GM21723 (cell line): ENCODE measurements around the gene ATP10A.
A peak's percentile ranks its signal among the peaks of the same experiment; 100 is the strongest.
"Not testable (repeated sequence)": the region's sequence is repeated elsewhere in the genome, so short reads cannot be mapped to it uniquely, and the experiment has no call there.

ENCODE experiments used
- ATAC-seq: cut with Tn5 transposase; IDR thresholded peaks from one replicate; pipeline ENCODE4 v1.9.1; 2021; ENCODE audit warnings: mild to moderate bottlenecking, moderate library complexity; ENCODE audit not compliant: unreplicated experiment

The ATP10A gene

GRCh38 chr15:25776071-25776746, 86.9 kb downstream of the ATP10A start:
- no peak for ATAC-seq

DNA sequence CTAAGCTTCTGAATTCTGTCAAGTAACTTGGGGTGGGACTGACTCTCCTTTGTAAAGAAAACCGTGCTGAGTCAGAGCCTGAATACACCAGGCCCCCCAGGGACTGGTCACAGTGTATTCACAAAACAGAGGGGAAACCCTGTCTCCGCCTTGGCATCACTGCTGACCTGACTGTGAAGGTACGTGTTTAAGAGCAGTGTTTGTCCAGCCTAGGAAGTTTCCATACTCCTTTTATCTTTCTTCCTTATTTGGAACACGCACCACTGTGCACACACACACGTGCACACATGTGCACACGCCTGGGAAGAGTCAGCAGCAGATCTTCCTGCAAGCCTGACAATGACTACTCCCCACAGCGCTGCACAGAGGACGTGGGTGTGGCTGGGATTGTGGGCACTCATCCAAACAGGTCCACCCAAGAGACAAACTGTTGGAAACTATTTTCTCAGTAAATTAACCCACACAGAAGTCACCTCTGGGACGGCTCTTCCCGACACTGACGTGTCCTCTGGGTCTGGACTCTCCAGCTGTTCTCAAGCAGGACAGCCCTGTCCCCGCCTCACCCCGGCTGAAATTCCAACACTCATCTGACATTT, 87.7 kb downstream of the ATP10A start:
- ATAC-seq, result peak; percentile 77

DNA sequence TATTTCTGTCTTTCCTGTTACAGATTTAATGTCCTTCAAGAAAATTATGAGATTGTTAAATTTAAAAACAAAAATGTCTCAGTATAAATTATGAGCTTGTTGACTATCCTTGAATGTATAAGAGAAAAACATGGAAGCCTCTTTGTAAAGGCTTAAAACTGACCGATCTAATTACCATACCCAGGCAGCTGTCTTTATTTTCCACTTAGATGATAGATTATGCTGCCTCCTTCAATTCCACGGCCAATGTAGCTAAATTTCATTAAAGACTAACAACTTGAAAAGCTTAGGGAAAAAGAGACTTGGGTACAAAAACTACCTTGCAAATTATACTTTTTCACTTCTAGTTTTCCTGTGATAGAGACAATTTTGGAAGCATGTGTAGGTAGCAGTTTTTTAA, 88.3 kb downstream of the ATP10A start:
- no peak for ATAC-seq

DNA sequence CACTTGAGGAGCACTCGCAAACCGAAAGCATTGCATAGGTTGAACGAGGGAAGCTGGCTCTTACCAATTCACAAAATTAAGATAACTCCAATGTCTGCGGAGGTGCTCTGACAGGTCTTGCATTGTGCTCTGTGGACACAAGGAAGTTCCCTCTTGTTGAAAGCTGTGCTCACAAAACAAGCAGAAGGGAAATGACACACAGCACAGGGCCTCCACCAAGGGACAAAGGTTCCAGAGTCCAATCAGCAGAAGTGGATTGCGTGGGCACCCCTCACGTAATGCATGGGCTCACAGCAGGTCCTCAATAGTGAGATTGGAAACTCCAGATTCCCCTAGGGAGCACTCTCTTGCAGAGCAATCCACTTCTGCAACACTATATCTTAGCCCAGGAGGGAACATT, 89.9 kb downstream of the ATP10A start:
- no peak for ATAC-seq

- ATAC-seq, result no peak
Measured at GRCh38 chr15:25772500-25772899, 90.6 kb downstream of the ATP10A start.

GRCh38 chr15:25771736-25772135, 91.4 kb downstream of the ATP10A start:
- not testable (repeated sequence) for ATAC-seq

DNA sequence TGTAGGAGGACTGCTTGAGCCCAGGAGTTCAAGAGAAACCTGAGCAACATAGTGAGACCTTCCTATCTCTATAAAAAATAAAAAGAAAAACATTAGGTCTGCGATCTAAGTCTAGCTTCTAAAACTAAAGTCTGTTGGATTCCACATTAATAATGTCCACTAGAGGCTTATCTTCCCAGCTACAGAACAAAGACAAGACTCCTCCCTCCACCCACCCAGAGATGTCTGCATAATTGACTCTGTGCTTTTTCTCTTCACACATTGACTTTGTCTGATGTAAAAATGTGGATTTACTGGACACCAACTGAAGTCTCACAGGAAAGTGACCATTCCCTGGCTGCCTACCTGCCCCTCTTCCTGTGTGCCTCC, 91.8 kb downstream of the ATP10A start:
- ATAC-seq, result no peak

DNA sequence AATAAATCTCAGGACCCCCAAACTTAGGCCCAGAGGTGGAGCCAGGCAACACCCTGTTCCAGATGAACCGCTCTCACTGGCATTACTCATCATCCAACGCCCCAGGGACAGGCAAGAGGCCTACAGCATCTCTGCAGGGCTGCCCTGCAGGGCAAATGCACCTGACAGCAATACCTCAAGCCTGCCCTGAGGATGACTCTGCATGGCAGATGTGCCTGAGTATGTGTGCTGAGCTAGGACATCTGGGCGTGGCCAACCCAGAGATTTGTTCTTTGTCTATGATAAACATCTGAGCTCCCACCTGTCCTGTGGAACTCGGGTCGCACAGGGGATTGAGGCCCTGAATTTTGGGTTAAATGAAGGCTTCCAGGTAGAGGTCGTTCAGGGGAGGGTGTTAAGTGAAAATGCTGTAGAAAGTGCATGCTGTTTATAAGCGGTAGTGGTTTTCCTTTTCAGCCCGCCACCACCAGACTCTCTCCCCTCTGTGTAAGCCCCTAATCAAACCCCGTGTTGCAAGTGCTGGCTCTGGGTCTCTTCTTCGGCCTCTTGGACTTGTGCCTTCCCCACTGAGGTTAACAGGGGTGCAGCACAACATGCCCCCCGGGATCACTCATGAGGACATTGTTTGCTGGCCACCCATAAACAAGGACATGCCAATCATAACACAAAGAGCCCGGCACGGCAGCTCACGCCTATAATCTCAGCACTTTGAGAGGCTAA, 92.3 kb downstream of the ATP10A start:
- no peak for ATAC-seq

DNA sequence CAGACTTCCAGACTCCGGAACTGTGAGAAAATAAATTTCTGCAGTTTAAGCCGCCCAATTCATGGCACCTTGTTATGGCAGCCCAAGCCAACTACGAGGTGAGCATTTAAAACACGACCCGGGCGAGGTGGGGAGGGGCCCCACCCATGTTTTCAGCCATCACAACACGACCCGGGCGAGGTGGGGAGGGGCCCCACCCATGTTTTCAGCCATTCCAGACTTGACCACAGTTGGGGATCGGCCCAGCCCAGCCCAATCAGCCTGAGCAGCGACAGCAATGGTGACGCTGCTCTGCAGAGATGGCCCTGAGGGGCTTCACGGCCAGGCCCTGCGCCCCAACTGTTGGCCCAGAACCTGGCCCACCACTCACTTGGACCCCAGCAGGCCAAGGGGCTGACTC, 93.1 kb downstream of the ATP10A start:
- no peak for ATAC-seq

DNA sequence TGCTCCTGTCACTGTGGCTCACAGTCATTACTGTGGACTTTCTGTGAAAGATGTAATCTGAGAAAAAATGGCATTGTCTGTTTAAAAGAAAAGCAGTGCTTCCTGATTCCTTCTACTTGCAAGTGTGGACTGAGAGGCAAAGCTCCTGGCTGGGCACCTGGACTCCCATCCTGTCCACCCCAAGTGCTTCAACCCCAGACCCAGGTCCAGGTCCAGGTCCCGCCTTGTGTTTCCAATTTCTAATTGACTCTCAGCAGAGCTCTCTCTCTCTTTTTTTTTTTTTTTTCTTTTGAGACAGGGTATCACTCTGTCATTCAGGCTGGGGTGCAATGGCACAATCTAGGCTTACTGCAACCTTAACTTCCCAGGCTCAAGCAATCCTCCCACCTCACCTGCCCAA, 94.9 kb downstream of the ATP10A start:
- no peak for ATAC-seq

DNA sequence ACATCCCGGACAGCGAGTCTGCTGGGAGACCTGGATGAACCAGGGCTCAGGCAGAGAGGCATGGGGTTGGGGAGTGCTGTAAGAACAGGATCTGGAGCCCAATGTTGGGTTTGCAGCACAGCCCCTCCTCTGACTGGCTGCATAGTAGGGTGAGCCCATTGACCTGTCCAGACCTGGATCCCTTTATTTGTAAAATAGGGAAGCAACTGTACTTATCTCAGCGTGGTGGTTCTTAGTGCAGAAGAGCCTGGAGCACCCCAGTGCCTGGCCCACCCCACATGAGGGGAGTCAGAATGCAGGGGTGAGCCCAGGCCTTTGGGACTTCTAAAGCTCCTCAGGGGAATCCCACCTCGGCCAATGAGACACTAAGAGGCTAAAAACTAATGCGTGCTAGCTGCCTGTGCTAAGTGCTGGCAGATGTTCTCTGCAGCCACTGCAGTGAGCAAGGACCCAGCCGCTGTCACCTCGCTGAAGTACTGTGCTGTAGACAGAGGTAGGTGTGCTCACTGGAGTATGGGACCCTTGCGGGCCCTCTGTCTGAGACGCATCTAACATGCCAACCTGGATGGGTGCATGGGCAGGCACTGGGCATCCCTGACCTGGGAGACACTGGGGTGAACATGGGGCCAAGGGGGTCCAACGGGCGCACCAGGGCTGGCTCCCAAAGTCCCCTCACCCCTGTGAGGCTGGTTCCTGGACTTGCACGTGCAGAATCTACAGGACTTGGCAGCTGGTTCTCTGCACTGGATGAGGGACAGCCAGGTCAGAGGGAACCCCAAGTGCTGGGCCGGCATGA, 95.6 kb downstream of the ATP10A start:
- ATAC-seq, result no peak

DNA sequence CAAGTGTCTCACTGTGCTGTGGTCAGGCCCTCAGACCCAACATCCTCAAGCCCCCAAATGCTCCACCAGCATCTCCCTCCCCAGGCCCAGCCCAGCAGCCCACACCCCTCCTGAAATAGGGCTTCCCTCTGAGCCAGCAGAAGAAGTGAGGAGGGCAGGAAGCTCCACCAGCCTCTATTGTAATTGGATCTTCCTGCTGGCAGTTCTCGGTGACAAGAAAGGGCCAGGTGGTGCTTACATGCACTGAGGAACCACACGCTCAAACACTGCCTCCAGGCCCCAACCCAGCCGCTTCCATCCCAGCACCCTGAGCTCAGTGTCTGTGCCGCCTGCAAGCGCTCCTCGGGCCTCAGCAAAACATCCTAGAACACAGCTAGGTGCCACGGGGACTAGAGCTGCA, 96.7 kb downstream of the ATP10A start:
- no peak for ATAC-seq

- no peak for ATAC-seq
Measured at GRCh38 chr15:25764980-25765735, 98.0 kb downstream of the ATP10A start.

- no peak for ATAC-seq
Measured at GRCh38 chr15:25763954-25764353, 99.2 kb downstream of the ATP10A start.

- no peak for ATAC-seq
Measured at GRCh38 chr15:25763331-25763751, 99.8 kb downstream of the ATP10A start.

DNA sequence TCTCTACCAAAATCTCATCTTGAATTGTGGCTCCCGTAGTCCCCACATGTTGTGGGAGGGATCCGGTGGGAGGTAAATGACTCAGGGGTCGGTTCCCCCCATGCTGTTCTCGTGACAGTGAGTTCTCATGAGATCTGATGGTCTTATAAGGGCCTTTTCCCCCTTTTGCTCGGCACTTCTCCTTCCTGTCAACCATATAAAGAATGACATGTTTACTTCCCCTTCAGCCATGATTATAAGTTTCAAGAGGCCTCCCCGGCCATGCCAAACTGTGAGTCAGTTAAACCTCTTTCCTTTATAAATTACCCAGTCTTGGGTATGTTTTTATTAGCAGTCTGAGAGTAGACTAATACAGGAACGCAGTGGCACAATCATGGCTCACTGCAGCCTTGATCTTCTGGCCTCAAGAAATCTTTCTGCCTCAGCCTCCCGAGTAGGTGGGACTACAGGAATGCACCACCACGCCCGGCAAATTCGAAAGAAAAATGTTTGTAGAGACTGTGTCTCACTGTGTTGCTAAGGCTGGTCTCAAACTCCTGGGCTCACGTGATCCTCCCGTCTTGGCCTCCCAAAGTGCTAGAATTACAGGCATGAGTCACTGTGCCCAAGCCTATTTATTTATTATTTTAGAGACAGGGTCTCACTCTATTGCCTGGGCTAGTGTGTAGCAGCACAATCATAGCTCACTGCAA, 101.0 kb downstream of the ATP10A start:
- no peak for ATAC-seq

GRCh38 chr15:25759421-25759820, 103.7 kb downstream of the ATP10A start:
- ATAC-seq, result no peak

DNA sequence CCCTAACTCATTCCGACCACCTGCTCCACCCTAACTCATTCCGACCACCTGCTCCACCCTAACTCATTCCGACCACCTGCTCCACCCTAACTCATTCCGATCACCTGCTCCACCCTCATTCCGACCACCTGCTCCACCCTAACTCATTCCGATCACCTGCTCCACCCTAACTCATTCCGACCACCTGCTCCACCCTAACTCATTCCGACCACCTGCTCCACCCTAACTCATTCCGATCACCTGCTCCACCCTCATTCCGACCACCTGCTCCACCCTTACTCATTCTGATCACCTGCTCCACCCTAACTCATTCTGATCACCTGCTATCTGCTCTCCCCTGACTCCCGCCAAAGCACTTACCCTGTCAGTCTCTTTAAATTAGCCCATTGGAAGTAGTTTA, 104.5 kb downstream of the ATP10A start:
- not testable (repeated sequence) for ATAC-seq

GRCh38 chr15:25743548-25744275, 119.4 kb downstream of the ATP10A start:
- ATAC-seq, result no peak
